ENCODE measurements around the gene AKAP13.
"Not testable (repeated sequence)": the region's sequence is repeated elsewhere in the genome, so short reads cannot be mapped to it uniquely, and the experiment has no call there.

AKAP13 gene

DNA sequence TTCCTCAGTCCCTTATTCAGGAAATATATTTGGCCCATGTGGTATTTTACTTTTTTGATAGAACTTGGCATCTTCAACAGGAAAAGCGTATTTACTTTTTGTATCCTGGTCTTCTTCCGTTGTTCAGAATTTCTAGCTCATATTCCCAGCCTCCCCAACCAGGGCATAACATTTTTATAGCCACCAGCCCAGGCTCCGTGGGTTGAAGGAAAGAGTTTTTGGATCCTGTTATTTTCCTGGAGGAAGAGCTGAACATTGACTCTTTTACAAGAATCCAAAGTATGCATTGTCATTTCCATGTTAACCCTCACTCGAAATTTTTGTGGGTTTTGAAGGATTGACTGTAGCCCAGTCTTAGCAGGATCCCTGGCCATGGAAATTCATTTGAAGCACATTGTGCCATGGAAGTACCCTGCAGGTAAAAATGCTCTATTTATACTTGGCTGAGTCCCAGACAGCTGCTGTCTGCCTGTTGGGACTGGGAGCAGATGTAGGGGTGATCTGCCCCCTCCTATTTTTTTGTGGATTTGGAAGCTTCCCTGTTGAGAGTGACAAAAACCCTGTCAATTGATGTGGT is 98.8 kb downstream of the AKAP13 start:
- no peak for DNase-seq (ENCODE audit: low read depth)

DNA sequence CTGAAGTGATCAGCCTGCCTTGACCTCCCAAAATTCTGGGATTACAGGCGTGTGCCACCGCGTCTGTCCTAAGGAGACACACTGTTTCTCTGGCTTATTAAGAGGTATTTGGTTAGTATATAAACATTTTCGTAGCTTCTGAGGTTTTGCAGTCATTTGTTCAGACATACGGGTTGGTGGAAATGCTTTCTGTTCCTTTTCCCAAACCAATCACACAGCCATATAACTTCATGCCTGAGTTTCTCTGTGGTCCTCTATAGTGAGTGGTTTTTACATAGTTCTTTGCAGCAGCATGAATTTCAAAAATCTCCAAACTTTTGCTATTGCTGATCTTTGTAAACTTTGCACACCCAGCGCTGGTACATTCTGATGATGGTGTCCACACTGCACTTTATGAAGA is 100.5 kb downstream of the AKAP13 start:
- no peak for DNase-seq (ENCODE audit: low read depth)

DNA sequence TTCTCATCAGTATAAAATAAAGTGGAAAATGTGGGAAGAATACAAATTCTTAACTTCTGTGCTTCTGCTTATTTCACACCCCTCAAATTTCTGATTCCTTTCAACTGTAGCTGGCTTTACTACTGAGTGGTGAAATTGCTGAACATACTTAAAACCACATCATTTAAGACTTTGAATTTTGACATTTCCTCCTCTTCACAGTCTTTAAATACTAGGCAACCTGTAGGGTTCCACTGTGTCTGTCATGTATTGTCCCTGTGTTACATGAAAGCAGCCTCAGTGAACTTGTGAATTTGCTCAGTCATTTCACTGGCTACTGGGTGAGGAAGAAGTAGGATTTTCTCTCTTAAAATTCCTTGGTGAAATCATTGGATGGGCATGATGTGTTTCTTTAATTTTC is 101.1 kb downstream of the AKAP13 start:
- not testable (repeated sequence) for DNase-seq (ENCODE audit: low read depth)

DNA sequence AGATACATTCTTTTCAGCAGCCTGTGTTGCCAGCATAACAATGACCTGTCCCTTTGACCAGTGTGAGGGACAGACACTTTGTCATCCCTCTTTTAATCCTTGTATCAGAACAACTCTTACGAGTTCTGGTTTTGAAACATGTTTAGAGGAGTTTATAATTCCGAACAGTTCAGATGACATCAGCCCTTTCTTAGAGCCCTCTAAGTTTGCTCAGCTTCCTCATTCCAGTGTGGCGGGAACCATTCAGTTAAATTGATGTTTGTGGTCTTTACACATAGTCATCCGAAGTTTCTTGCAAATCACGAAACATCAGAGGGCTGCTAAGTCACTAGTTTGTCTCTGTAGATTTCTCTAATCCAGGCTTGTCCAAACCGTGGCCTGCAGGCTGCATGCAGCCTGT is 102.5 kb downstream of the AKAP13 start:
- DNase-seq (ENCODE audit: low read depth) = peak; percentile 50

DNA sequence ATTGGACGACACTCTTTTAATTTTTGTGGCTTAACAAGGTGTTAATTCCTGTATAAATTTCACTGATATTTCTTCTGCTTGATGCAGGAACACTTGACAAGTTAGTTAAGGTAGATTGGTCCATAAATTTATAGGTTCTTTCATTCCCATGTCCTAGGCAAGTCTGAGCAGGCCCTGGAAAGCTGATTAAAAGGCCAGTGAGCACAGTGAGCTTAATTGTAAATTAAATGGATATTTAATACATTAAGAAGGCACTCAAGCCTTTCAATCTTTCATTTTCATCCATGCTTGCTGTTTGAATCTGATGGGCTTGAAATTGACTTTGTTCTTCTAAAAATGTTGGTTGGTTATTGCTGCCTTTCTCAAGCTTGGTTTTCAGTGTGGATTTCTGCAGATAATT is 103.6 kb downstream of the AKAP13 start:
- DNase-seq (ENCODE audit: low read depth) = not testable (repeated sequence)

DNA sequence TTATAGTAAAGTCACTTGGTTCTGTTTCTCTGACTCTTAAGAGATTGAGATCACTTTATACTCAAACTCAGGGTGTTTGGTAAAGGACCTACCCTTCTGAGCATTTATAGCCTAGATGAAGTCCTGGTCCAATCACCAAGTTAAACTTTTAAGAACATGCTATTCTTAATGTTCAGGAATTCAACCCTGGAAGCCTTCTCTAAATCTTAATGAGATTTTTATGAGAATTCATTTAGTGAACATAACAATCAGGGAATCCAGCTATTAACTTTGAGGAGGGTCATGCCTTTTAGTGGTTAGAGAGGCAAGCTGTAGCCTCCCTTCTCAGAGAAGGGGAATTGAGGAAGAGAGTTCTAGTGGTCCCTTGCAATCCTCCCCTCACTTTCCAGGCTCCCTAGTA is 104.5 kb downstream of the AKAP13 start:
- DNase-seq (ENCODE audit: low read depth) = not testable (repeated sequence)

DNA sequence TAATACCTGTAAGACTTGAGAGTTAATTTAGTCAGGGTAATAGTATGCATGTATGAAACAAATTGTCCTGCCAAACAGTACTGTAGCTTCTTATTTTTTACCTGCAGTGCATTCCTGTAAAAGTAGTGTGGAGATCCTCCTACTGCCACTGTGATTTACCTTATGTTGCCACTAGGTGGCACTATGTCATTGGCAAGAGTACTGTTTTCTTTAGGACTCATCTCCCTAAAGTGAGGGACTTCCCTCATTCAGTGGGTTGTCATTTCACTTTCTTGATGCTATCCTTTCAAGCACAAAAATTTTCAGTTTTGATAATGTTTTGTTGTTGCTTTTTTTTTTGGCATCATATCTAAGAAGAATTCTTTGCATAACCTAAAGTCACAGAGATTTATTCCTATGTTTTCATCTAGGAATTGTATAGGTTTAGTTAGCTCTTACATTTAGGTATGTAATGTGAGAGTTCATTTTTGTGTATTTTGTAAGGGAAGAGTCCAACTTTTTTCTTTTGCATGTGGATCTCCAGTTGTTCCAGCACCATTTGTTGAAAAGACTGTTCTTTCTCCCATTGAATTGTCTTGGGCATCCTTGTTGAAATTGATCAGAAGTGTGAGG is 105.7 kb downstream of the AKAP13 start:
- no peak for DNase-seq (ENCODE audit: low read depth)

DNA sequence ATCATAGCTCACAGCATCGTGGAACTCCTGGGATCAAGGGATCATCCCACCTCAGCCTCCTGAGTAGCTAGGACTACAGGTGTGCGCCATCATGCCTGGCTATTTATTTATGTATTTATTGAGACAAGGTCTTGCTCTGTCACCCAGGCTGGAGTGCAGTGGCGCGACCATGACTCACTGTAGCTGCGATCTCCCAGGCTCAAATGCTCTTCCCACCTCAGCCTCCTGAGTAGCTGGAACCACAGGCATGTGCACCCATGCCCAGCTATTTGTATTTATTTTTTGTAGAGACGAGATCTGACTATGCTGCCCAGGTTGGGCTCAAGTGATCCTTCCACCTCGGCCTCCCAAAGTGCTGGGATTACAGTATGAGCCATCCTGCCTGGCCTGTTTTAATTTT is 107.4 kb downstream of the AKAP13 start:
- DNase-seq (ENCODE audit: low read depth) = not testable (repeated sequence)

DNA sequence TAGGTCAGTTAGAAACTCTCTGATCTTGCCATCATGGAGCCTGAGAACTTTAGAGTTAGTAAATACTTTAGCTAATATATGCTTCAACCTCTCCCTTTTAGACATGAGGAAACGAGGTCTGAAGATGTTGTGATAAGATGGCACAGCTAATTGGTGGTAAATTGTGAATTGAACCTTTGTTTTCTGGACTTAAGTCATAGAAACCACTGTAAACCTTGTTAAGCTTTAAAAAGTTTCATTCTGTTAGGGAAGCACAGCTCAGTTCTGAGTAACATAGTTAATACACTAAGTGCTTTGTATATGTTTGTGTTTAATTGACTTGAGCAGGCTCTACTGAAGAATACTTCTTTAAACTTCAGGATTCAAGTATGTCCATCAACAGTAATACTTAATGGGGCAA is 108.6 kb downstream of the AKAP13 start:
- no peak for DNase-seq (ENCODE audit: low read depth)

DNA sequence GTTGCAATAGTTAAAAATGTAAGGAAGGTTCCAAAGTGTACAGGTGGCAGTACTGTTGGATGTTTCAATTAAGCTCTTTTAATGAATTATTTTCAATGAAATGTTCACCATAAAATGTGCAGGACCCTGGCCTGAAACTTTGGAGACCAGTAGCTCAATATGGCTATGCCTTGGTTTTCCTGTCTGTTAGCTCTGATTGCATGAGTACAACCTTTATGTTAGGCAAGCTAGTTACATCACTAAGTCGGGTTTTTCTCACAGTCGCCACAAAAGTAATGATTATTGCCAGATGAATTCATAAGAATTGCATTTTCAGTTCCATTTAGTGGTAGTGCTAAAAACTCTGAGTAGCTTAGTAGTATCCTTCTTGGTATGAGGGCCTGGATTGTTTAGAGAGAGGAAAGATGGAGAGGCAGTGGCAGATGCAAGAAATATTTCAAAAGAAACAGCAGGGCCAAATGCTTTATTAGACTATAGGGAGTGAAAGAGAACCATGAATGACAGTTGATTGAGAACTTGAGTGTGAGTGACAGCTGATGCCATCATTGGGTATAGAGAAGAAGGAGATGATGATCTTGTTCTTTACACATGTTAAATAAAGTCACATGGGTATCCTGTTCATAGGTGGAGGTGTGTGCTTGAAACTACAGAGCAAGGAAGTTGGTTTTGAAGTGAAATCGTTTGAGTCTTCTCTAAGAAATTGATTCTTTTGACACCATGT is 109.5 kb downstream of the AKAP13 start:
- no peak for DNase-seq (ENCODE audit: low read depth)

DNA sequence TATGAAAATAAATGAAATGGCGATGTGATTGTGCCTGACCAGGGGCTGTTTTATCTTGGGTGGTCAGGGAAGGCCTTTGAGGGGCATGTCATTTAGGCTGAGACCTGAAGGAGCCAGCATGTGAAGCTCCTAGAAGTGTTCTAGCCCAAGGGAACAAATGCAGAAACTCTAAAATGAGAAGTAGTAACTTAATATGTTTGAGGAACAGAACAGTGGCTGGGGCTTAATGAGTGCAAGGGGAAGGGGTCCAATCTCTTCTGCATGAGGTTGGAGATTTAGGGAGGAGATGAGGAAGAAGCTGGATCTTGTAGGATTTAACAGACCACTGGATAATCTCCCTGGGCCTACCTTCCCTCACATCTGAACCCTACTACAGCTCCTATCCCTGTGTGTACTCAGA is 110.5 kb downstream of the AKAP13 start:
- no peak for DNase-seq (ENCODE audit: low read depth)

DNA sequence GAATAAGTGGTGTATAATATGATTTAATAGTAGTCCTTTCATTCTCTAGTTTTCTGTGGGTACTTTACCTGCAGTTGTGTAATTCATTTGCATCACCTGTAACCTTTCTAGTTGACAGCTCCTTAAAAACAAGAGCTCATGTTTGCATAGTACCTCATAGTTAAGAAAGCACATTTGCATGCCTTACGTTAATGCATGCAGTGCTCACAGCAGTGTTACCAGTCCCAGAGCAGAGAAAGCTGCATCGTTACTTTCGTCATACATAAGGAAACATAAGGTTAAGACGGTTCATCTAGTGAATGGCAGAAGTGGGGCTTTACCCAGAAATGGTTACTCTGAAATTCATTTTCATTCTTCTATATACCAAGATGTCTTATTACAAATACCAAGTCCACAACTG is 111.3 kb downstream of the AKAP13 start:
- DNase-seq (ENCODE audit: low read depth) = no peak

DNA sequence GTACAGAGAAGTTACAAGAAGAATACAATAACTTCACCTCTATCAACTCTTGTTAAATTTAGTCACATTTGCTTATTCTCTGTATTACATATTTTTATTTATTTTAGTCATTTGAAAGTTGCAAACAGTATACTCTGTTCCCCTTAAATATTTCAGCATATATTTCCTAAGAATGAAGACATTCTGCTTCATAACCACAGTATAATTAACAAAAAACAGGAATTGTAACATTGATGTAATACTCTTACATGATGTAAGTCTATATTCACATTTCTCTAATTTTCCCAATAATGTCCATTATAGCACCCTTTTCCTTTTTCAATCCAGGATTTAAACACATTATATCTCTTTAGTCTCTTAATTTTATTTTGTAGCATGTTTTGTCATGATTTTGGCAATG is 112.0 kb downstream of the AKAP13 start:
- DNase-seq (ENCODE audit: low read depth) = no peak

DNA sequence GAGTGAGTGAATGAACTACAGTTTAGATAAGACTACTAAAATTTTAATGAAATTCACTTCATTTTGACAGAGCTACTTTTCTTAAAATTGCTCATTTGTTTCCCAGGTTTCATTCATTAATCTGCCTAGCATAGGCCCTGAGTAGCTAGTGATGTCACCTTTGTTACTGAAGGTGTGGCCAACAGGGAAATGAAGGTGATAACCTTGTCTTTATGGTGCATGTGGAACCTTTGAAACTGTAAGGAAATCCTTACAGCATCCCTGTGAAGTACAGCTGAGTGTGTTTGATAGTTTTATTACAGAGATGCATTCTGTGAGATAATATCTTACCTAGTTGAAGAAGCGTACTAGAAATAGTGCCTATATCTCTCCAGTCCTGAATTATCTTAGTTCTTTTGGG is 112.9 kb downstream of the AKAP13 start:
- no peak for DNase-seq (ENCODE audit: low read depth)

DNA sequence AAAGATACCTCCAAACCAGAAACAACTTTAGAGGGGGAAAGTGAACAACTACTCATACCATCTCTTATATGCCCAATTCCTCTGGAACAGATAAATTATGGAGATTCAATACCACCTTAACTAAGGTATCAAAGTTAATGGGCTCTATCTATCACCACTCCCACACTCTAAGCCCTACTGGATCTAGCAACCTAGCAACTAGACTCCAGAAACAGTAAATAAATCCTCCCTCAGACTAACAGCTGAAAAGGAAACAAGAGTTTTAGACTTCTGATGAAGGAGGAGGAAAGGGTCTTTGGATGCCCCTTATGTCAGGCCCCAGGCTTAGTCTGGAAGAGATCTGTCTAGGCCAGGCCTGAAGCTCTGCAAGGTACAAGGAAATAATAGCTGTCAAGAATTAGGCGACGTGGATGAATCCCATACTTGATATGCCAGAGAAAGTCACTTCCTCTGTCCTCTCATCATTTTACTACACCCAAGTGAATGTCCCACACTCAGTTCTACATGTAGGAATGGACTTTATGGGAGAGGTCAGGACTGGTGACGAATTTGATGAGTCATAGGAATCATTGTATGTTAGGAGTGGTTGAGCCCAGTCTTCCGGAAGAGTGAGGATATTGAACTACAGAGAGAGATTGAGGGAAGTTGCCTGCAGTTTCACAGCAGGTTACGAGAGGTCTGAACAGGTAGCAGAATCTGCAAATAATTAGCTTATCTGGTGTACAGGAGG is 113.8 kb downstream of the AKAP13 start:
- peak; percentile 71 for DNase-seq (ENCODE audit: low read depth)

DNA sequence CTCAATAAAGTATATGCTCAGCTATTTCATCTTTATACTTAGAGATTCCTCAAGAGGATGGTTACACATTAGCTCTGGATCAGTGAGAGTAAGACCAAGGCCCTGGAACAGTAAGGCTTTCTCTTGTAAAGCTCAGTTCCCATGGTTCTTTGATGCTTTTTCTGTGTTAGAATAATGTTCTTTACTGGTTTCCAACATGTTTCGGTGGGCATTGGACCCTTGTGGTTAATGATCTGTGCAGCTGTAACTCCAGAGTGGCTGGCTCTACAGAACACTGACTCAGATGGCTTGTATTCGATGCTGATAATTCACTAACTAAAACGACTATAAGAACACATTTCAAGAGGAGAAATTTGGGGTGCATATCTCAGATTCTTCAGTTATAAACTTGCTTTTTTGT is 114.7 kb downstream of the AKAP13 start:
- no peak for DNase-seq (ENCODE audit: low read depth)

DNA sequence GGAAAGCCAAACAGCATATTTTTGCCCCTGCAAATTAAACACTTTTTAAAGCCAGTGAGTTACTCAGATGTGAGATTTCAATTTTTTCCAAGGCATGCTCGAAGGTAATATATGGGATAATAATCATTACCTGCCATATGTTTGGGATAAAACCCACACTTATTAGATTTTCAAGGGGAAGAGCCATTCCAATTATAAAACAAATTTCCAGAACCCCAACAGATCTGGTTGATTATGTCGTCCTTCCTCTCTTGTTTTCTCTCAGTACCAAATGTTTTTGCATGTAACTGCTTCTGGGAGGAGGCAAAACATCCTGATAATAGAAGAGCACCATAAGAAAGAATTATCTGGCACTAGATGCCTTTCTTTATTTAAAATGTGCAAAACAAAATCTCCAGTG is 115.1 kb downstream of the AKAP13 start:
- no peak for DNase-seq (ENCODE audit: low read depth)

DNA sequence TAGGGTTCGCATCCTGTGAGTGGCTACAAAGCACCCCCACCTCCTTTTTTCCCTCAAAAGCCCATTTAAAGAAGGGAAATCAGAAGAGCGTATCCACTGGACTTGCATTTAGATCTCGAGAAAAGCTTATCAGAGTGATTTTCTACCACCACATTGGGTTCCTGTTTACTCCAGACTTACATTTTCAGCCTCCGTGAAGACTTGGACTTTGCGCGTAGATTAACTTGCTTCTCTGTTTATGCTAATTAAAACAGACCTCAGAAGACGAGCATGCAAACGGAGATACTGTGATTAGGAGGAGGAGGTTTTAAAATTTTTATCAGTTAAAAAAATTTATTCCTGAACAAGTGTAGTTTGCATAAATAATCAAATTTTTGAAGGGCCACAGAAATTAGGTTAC is 115.7 kb downstream of the AKAP13 start:
- no peak for DNase-seq (ENCODE audit: low read depth)

DNA sequence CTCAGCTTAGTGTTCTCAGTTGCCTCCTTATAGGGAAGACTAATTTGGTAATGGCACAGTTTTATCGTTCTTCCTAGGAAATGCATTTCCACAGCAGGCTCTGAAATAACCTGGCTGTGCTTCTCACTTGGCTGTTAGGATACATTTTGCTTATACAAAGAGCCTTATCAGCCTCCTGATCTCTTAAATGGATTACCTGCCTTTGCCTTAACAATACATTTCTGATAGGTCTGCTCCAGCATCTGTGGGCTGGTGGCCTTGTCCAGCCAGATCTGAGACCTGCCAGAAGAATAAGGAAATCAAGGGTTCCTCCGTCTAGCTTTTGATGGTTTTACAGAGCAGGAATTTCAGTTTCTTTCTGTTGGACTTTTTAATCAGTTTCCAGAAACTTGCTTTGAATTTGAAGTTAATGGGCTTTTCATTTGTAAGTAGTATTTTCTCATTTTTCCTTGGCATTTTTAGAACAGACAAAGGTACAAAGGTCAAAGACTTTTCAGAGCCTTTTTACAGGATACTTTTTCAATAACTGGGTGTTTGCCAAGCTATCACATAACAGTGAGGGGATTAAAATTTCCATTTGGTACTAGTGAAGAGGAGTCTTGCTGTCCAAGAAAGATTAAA is 116.3 kb downstream of the AKAP13 start:
- no peak for DNase-seq (ENCODE audit: low read depth)

DNA sequence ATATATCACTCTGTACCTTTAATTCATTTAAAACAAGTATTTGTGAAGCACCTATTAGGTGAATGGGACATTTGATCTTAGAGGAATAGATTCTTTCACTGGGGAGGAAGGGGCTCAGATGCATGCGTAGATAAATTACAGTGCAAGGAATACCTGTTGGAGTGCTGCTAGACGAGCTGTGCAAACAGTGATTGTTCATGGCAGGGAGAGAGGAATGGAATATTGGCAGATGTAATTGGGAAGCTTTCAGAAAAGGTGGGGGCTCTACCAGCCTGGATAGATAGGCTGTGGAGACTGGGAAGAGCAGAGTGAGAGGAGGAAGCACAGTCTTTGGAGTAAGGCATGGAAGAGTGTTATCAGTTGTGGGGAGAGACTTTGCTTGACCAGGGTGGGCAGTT is 116.8 kb downstream of the AKAP13 start:
- no peak for DNase-seq (ENCODE audit: low read depth)

DNA sequence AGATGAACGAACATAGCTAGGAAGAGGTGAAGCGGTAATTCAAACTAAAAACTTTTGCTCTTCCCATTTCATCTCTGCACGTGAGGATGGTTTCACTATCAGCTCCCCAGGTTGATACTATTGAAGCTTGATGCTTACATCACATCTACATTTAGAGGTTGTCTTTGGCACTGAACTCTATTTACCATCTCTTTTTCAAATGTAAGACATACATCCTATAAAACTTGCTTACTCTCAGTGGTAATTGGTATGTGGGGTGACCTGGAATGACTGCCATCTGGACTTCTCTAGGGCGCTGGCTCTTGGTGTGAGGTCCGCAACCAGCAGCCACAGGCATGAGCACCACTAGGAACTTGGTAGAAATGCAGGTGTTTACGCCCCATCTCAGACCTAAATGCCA is 118.1 kb downstream of the AKAP13 start:
- DNase-seq (ENCODE audit: low read depth) = no peak

DNA sequence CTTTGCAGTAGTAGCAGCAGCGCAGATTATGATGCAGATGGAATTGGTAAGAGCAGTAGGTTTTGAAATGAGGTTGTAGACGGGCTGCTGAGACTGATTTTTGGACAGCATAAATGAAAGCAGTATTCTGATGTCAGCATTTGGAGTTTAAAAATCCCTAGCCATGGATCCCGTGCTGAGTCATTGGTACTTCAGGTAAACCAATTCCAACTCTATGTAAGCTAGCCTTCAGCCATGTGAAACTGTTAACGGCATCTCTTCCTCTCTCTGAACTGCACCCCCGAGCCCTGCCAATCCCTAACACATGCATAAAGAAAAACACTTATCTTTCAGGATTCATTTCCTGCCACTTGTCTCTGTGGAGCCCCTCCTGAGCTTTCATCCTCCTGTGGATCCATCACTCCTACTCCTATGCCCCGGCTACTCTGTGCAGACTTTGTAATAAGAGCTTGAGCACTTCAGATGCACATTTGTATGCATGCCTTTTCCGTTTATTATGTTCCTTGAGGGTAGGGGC is 119.0 kb downstream of the AKAP13 start:
- DNase-seq (ENCODE audit: low read depth) = no peak
